Suppressor macrophage treated with lipopolysaccharide for 4 hours (primary cell): ENCODE data around the gene SLC1A5.
"Not testable (repeated sequence)": the region's sequence is repeated elsewhere in the genome, so short reads cannot be mapped to it uniquely, and the experiment has no call there.

ENCODE experiments used
- DNase-seq: peaks from one replicate; pipeline ENCODE4 v3.0.0-alpha.2; 2020

SLC1A5 gene

DNA sequence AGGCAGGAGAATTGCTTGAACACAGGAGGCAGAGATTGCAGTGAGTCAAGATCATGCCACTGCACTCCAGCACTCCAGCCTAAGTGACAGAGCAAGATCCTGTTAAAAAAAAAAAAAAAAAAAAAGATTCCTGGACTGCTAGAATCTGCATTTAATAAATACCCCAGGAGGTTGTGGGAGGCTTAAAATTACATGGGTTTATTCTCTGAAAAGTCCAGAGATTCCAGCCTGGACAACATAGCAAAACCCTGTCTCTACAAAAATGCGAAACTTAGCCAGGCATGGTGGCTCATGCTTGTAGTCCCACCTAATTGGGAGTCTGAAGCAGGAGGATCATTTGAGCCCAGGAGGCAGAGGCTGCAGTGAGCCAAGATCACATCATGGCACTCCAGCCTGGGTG lies 9.5 kb upstream of the SLC1A5 start:
- no peak for DNase-seq

DNA sequence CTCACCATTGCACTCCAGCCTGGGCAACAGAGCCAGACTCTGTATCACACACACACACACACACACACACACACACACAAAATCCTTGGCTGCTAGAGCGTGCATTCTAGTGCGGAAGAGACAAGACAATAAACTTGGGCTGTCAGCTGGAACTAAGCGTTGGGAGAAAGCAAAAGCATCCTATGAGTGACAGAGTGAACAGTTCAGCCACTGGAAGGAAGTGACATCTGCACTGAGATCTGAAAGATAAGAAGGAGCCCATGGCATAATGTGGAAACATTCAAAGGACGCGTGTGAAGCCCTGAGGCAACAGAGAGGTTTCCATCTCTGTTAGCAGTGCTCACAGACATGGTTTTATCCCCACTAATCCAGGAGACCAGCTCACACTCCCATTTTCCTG lies 3.5 kb upstream of the SLC1A5 start:
- DNase-seq, result no peak

DNA sequence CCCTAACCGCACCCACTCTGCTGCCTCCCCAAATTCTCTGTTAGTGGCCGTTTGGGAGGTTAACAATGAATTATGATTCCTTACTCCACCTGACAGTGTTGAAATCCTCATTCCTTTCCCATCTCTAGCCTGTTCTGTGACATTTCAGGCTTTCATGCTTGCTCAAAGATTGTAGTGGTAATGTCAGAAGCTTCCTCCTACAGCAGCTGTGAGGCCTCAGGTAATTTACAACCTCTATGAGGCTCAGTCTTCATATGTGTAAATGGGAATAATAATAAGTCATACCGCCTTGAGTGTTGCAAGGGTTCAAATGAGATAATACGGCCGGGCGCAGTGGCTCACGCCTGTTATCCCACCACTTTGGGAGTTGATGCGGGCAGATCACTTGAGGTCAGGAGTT lies 977 bp upstream of the SLC1A5 start:
- DNase-seq, result no peak

DNA sequence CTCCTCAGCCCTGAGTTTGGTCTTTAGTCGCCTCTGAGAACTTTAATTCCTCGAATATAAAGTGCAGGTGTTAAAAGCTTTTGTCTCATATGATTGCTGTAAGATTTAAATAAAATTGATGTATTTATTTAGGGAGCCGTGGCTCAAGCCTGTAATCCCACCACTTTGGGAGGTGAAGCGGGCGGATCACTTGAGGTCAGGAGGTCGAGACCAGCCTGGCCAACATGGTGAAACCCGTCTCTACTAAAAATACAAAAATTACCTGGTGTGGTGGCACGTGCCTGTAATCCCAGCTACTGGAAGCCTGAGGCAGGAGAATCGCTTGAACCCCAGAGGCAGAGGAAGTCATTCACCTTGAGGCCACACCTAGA lies 559 bp upstream of the SLC1A5 start:
- no peak for DNase-seq

DNA sequence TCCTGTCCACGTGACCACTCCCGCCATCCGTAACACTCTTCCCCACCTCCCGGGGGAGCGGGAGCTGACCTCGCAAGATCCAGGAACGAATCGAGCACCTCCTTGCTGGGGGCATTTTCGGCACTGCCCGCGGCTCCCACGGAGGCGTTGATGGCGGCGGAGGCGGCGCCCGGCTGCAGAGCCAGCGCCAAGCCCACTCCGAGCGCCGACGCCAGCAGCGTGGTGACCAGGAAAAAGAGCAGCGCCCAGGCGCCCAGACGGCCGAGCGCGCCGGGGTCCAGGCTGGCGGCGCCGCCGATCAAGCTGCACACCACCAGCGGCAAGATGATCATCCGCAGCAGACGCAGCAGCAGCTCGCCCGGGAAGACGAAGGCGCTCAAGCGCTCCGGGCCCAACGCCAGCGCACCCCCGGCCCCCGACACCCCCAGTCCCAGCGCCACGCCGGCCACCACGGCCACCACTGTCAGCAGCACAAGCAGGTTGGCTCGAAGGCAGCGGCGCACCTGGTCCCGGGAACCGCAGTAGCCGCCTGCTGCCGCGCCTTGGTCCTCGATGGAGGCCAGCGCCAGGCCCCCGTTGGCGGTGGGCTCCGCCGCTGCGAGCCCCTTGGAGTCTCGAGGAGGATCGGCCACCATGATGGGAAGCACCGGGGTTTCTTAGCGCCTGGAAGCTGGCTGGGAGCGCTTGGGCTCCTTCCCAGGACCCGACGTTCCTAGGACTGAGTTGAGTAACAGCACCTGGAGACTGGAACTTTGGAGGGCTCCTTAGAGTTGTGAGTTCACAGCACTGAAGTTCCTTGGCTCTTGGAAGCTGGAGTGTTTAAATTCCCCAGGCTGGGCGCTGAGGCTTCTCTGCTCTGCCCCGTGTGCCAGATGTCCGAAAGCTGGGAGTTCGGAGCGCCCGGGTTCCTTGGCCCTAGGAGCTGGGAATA lies 798 bp downstream of the SLC1A5 start:
- DNase-seq, result peak; percentile 49

DNA sequence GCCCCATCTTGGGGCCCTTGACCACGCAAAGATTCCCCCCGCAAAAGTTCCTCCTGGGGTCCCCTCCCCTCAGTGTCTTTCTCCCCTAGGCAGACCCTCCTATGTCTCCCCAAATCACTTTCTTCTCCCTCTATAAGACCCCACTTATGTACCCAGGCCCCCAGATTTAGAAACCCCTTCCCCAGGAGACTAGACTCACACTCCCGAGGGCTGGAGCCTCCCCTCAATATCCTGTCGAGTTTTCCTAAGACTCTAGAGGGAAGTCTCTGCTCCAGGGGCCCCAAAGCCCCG lies 1.4 kb downstream of the SLC1A5 start:
- no peak for DNase-seq

DNA sequence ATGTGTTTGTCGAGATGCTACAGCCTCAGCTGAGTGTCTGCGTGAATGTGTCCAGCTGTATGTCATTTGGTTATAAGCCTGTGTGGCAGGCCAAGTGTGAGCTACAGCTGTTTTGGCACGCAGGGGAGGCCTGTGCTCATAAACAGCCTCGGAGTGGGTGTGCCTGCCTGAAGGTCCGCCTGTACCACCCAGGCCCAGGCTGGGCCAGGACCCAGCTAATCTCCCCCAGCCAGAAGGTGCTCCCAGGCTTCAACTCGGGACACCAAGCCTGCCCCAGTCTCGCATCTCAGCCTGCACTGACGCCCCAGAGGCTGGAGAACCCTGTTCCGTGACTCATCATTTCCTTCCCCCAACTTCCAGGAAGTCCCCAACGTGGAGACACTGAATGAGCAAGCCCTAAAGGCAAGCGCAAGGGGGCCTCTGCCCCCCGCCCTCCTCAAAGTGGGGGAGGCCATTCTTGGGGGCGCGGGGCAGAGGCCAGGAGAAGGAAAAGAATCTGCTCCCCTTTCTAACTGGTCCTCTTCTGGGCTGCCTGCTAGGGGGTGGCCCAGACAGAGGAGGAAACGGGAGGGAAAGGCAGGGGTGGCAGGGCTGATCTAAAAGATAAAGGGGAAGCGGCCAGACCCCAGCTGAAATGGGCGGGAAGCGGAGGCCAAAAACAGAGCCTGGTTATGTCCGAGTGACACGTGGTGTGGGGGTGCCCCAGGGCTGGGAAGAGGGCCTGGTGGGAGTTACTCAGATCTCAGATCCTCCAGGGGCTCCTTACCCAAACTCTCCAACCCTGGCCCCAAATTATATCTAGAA lies 2.0 kb downstream of the SLC1A5 start:
- DNase-seq, result peak; percentile 84

DNA sequence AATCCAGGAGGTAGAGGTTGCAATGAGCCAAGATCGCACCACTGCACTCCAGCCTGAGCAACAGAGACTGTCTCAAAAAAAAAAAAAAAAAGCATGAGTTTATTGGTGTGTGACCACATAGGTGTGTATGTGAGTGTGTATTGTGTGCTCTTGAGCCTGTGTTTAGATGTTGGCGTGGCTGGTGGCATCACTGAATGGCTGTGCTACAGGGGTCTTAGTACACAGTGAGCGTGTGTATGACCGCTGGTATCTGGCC lies 2.5 kb downstream of the SLC1A5 start:
- no peak for DNase-seq

DNA sequence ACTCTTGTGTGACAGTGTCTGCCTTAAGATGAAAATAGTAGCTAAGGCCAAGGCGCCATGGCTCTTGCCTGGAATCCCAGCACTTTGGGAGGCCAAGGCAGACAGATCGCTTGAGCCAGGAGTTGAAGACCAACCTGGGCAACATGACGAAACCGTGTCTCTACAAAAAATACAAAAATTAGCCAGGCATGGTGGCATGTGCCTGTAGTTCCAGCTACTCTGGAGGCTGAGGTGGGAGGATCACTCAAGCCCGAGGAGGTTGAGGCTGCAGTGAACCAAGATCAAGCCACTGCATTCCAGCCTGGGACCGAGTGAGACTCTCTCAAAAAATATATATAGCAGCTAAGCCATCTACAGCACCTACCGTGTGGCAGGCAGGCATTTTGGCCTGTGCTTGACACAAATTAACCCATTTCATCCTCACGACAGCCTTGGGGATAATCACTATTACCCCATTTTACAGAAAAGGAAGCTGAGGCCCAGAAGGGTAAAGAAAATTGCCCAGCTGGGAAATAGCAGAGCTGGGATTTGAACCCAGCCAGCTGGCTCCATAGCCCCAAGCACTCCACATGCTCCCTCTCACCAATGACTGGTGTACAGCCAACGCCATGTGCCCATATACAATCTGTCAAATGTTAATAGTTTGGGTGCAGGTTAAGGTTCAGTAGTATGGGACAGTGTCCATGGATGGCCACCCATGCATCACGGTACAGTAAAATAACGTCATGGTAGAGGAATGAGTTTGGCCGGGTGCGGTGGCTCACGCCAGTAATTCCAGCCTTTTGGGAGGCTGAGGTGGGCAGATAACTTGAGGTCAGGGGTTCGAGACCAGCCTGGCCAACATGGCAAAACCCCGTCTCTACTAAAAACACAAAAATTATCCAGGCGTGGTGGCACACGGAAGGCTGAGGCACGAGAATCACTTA lies 3.1 kb downstream of the SLC1A5 start:
- no peak for DNase-seq

DNA sequence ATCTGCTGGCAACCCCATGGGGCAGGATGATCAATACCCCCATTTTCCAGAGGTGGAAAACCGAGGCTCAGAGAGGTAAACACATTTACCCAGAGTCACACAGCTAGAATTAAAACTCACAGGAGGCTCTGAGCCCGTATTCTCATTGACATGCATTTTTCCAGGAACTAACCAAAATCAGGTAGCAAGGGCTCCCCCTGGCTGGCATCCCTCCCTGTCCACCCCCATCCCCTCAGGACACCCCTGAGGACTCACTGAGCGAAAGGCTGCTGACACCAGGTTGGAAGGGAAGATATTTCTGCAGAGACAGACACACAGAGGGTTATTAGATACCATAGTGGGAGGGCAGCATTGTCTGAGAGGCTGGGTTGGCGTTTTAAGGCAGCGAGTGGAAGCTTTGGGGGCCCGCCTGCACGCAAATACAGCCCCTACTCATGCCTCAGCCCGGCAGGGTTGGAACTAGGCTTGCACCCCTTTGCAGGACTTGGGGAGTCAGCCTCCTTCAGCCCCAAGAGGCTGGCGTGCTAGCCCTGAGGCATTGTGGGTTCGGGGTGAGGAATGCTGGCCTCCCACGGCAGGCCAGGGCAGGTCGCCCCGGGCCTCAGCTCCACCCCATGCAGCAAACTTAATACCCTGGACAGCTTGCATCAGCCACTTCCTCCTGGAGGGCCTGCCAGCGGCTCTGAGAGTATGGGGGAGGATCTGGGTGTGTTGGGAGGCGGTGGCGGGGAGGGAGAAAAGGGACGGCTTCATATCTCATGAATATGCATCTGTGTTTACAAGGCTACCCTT lies 3.9 kb downstream of the SLC1A5 start:
- peak; percentile 80 for DNase-seq

DNA sequence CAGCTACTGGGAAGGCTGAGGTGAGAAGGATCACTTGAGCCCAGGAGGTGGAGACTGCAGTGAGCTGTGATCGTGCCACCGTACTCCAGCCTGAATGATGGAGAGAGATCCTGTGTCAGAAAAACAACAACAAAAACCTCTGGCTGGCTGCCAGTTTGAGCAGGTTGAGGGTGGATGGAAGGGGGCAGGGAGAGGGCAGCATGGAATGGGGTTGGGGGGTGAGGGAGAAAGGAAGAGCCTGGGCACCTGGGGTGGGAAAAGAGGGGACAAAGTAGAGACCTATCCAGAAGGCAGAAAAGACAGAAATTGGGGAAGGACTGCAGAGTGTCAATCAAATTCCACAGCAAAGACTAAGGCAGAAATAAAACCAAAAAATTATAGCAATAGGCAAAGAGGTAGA lies 4.7 kb downstream of the SLC1A5 start:
- DNase-seq, result no peak

DNA sequence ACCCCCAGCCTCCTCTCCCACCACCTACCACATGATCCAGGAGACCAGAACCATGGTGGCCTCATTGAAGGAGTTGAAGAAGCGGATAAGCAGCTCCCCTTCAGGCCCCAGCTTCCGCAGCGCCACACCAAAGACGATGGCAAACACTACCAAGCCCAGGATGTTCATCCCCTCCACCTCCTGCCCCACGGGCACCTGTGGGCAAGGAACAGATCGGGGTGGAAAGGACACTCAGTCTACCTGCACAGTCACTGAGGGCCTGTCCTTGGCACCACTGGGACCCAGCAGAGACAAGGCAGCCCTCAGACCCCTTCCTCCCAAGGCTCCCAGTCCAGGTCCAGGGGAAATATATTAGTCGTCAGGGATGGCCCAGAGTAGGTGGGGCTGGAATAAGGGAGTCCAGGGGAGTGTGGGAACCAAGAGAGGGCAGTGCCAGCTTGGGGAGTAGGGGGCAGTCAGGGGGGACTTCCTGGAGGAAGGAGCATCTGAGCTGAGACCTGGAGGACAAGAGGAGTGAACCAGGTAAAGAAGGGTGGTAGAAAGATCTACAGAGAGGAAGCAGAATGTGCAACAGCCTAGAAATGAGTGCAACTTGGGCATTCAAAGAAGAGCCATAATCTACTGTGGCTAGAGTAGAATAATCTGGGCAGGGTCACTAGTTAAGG lies 5.9 kb downstream of the SLC1A5 start:
- no peak for DNase-seq

DNA sequence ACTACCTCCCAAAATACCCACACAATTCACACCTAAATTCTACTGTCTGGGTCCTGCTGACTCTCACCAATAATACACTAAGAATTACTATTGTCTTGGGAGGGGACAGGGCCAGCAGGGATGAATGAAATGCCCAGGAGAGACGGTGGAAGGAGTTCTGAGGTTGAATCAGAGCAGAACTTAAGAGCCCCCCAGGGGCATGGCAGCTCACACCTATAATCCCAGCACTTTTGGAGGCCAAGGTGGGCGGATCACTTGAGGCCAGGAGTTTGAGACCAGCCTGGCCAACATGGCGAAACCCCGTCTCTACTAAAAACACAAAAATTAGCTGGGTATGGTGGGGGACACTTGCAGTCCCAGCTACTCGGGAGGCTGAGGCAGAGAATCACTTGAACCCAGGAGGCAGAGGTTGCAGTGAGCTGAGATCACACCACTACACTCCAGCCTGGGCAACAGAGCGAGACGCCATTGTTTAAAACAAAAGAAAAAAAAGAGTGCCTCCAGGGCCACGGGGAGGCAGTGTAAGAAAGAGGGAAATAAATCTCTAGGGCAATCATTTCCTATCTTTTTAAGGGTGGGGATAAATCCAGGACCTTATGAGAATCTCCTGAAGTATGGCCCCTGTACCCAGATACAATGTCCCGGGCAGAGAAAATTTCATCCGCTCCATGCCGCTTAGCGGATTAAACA lies 10.3 kb downstream of the SLC1A5 start:
- DNase-seq, result peak; percentile 54

DNA sequence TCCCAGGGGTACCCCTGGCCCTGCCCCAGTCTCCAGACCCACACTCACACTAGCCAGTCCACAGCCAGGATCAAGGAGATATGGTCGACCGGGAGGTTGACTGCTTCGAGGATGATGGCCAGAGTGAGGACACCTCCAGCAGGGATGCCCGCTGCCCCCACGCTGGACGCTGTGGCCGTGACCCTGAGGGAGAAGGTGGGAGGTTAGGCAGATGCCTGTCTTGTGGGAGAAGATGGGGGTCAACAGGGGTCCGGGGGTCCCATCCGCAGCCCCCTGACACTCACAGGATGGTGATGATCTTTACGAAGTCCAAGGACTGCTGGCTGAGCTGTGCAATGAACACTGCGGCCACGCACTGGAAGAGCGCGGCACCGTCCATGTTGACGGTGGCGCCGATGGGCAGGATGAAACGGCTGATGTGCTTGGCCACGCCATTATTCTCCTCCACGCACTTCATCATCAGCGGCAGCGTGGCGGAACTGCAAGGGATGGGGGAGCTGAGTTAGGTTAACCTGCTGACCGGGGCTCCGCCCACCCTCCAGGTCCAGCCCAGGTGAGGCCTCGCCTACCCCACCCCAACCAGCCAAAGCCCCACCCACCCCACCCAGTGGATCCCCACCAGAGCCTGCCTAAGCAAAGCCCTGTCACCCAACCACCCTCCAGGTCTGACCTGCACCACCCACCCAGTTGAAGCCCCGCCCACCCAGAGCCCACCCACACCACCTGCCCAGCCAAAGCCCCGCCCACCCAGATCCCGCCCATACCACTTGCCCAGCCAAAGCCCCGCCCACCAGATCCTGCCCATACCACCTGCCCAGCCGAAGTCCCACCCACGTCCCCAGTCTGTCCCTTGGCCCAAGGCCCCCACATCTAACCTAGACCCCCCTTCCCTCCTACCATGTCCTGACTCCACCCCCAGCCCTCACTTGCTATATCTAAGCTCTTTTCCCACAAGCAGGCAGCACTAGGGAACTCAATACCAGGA lies 11.2 kb downstream of the SLC1A5 start:
- DNase-seq, result no peak

DNA sequence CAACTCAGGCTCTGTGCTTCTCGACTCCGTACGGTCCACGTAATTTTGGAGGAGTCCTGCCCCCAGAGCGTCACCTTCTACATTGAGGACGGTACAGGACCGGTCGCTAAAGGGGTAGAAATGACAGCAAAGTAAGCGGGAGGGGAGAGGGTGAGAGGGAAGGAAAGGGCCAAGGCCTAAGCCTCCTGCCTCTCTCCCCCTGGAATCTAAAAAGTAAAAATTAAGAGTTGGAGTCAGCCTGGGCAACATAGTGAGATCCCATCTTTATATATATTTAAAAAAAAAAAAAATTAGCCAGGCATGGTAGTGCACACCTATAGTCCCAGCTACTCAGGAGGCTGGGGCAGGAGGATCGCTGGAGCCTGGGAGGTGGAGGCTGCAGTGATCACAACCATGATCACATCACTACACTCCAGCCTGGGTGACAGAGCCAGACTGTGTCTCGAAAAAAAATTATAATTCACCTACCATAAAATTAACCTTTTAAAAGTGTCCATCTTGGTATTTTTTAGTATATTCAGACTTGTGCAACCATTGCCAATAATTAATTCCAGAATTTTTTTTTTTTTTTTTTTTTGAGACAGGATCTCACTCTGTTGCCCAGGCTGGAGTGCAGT lies 12.6 kb downstream of the SLC1A5 start:
- DNase-seq, result no peak

DNA sequence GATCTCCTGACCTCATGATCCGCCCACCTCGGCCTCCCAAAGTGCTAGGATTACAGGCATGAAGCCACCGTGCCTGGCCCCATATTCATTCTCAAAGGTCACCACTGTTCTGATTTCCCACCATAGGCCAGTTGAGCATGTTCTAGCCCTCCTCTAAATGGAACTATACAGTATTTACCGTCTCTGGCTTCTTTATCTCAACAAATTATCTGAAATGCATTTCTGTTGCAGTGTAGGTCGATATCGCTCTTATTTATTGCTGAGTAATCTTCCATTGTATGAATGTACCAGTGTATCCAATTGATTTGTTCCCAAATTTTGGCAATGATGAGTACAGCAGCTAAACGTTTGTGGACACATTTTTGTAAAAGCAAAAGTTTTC lies 15.4 kb downstream of the SLC1A5 start:
- DNase-seq, result no peak

DNA sequence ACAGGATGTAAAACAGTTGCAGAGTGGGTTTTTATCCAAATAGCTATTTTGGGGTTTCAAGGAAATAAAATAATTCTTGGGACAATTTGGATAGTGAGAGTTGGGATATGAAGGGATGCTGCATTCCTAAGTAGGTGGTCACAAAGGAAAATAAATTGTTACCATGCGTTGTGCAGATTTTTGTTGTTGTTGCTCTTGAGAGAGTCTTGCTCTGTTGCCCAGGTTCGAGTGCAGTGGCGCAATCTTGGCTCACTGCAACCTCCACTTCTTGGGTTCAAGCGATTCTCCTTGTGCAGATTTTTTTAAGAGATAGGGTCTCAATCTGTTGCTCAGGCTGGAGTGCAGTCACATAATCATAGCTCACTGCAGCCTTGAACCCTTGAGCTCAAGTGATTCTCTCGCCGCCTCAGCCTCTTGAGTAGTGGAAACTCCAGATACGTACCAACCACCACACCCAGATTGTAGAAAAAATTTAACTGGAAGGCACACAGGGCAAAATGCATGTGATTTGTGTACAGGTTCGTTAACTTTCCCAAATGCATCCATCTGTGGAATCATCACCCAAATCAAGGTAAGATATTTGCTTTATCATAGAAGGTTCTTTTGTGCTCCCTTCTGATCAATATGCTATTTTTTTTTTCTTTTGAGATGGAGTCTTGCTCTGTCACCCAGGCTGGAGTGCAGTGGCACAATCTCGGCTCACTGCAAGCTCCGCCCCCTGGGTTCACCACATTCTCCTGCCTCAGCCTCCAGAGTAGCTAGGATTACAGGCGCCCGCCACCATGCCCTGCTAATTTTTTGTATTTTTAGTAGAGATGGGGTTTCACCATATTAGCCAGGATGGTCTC lies 16.0 kb downstream of the SLC1A5 start:
- no peak for DNase-seq

DNA sequence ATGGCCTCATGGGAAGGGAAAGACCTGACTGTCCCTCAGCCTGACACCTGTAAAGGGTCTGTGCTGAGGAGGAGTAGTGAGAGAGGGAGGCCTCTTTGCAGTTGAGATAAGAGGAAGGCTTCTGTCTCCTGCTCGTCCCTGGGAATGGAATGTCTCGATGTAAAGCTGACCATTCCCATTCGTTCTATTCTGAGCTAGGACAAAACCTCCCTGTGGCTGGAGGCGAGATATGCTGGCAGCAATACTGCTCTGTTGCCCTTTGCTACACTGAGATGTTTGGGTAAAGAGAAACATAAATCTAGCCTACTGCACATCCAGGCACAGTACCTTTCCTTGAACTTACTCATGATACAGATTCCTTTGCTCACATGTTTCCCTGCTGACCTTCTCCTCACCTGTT lies 19.6 kb downstream of the SLC1A5 start:
- not testable (repeated sequence) for DNase-seq
